BJ (cell line): ENCODE measurements around the gene F13A1. TPM values are rescaled to one million over a fixed set of nuclear protein-coding genes. Genes with fewer than 3 reads are reported as not detected.

Source experiments
- CTCF ChIA-PET: fragments of 350-600 bp; formaldehyde crosslinking; extraction: SDS; loops from one replicate; lab custom pipeline; 2021; ENCODE audit warnings: antibody characterized with exemption, inconsistent platforms; lab: Yijun Ruan, JAX
- POLR2A ChIA-PET: fragments of 300-600 bp; sonication (Branson Sonifier 250); formaldehyde crosslinking; extraction: SDS; loops from one replicate; lab custom pipeline; 2021; ENCODE audit warnings: antibody characterized with exemption; lab: Charles Lee
- DNase-seq: peaks from one replicate; pipeline ENCODE4 v3.0.0-alpha.2; 2011; ENCODE audit warnings: low read depth
- H3K27me3 ChIP-seq: 2 replicates; pipeline ENCODE4 v1.6.0; 2011; ENCODE audit warnings: low read length; ENCODE audit not compliant: control insufficient read depth, insufficient read depth
- H3K36me3 ChIP-seq: 2 replicates; pipeline ENCODE4 v1.5.1; 2011; ENCODE audit warnings: low read length; ENCODE audit not compliant: control insufficient read depth, insufficient read depth
- H3K4me3 ChIP-seq: 2 replicates; pipeline ENCODE4 v1.5.1; 2011; ENCODE audit warnings: low read depth, mild to moderate bottlenecking, control low read depth, low read length
- polyA plus RNA-seq: library from polyadenylated mRNA; depleted of rRNA; stranded (reverse); fragments of >200 nt; gene quantifications from 2 replicates; pipeline ENCODE4 v1.2.3, GENCODE V29; 2011
- TF ChIP-seq, protein P1 (sequence below): IDR thresholded peaks from 2 replicates; pipeline ENCODE4 v1.5.1; 2011; ENCODE audit warnings: low read depth, mild to moderate bottlenecking, control low read depth, inconsistent platforms, low read length, moderate library complexity; ENCODE audit not compliant: insufficient read depth

Gene F13A1
- polyA plus RNA-seq, 1 experiment = not detected

DNA sequence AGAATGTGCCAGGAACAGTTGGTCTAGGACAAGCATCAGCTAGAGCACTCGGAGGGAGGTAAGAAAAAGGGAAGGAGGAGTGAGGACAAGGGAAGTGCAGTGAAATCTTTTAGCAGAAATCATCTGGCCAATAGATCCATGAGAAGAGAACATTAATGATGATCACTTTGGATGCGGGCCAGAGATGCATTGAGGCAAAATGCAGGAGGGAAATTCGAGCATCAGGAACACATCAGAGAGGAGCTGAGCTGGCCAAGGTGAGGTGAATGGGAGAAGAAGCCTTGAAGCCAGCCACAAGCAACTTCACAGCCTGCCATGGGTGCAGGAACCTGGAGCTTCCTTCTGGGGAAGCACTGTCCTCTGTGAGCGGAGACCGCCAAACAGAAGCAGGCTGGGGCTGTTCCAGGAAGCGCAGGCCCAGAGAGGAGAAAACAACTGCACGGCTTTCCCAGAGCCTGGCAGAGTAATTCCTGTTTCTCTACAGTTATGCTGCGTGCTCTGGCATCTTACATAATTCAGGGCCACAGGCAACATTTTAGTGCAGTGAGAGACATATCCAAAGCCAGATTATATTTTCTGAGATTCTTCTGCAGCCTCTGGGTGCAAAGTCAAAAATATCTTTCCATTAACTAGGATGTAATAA is 143.8 kb downstream of the F13A1 start:
- ChIA-PET POLR2A (no interaction called here), CTCF (no interaction called here)
- Histone ChIP-seq H3K4me3 (no peak overlapping the region), H3K27me3 (no peaks in the 10 kb centered on the region), H3K36me3 (no peaks in the 10 kb centered on the region)
- TF ChIP-seq, protein P1, sequence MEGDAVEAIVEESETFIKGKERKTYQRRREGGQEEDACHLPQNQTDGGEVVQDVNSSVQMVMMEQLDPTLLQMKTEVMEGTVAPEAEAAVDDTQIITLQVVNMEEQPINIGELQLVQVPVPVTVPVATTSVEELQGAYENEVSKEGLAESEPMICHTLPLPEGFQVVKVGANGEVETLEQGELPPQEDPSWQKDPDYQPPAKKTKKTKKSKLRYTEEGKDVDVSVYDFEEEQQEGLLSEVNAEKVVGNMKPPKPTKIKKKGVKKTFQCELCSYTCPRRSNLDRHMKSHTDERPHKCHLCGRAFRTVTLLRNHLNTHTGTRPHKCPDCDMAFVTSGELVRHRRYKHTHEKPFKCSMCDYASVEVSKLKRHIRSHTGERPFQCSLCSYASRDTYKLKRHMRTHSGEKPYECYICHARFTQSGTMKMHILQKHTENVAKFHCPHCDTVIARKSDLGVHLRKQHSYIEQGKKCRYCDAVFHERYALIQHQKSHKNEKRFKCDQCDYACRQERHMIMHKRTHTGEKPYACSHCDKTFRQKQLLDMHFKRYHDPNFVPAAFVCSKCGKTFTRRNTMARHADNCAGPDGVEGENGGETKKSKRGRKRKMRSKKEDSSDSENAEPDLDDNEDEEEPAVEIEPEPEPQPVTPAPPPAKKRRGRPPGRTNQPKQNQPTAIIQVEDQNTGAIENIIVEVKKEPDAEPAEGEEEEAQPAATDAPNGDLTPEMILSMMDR = no peak
- no peak for DNase-seq

DNA sequence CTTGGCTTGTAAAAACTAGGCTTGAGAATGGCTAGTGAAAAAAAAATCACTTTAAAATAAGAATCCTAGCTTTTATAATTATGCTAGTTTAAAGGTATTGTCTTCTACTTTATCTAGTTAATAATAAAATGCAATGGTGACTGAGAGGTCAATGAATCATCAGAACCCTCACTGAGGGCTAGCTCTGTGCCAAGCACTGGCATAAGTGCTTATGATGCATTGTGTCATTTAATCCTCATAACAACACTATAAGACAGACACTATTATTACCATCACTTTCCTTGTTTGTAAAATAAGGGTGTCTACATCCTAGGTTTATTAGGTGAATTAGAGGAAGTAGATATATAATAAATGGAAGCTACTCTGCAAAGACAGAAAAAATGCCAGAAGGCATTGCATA is 144.3 kb downstream of the F13A1 start:
- H3K27me3 ChIP-seq = no peaks in the 10 kb centered on the region
- POLR2A ChIA-PET = no interaction called here
- CTCF ChIA-PET = no interaction called here
- no peaks in the 10 kb centered on the region for H3K36me3 ChIP-seq
- TF ChIP-seq, protein P1 = no peak
- no peak overlapping the region for H3K4me3 ChIP-seq
- no peak for DNase-seq

- TF ChIP-seq, protein P1 = no peak
- ChIA-PET CTCF (no interaction called here), POLR2A (no interaction called here)
- no peaks in the 10 kb centered on the region for H3K36me3 ChIP-seq
- no peak for DNase-seq
- H3K4me3 ChIP-seq = no peak overlapping the region
- H3K27me3 ChIP-seq = no peaks in the 10 kb centered on the region
Observed at GRCh38 chr6:6169141-6169540, 151.3 kb downstream of the F13A1 start.

GRCh38 chr6:6166064-6166463 is 154.4 kb downstream of the F13A1 start:
- TF ChIP-seq, protein P1 = no peak
- Histone ChIP-seq H3K36me3 (no peaks in the 10 kb centered on the region), H3K27me3 (no peaks in the 10 kb centered on the region), H3K4me3 (no peak overlapping the region)
- CTCF ChIA-PET = no interaction called here
- POLR2A ChIA-PET = no interaction called here
- no peak for DNase-seq

DNA sequence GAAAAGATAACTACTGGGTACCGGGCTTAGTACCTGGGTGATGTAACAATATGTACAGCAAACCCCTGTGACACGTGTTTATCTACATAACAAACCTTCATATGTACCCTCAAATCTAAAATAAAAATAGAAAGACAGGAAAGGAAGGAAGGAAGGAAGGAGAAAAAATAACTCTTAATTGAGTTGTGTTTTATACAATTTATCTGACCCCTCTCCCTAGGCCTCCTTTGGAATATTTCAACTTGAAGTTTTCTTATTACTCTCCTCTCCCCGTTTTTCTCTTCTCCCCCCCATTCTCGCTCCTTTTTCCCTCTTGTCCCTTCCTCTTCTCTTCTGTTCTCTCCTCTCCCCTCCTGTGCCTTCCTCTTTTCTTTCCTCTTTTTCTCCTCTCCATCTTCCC is 156.1 kb downstream of the F13A1 start:
- Histone ChIP-seq H3K27me3 (no peaks in the 10 kb centered on the region), H3K36me3 (no peaks in the 10 kb centered on the region), H3K4me3 (no peak overlapping the region)
- ChIA-PET CTCF (no interaction called here), POLR2A (no interaction called here)
- no peak for DNase-seq
- TF ChIP-seq, protein P1 = no peak
